AG04450 (cell line): ENCODE measurements around the gene DDX31. TPM values are rescaled to one million over a fixed set of nuclear protein-coding genes. Genes with fewer than 3 reads are reported as not detected.
"Not testable (repeated sequence)": the region's sequence is repeated elsewhere in the genome, so short reads cannot be mapped to it uniquely, and the experiment has no call there.

Source experiments
- CTCF ChIA-PET: fragments of 300-600, 350-600 bp; formaldehyde crosslinking; extraction: SDS; loops from one replicate; lab custom pipeline; 2022; ENCODE audit warnings: antibody characterized with exemption, inconsistent platforms; lab: Charles Lee
- POLR2A ChIA-PET: fragments of 350-600 bp; formaldehyde crosslinking; extraction: SDS; loops from one replicate; lab custom pipeline; 2021; ENCODE audit warnings: antibody characterized with exemption, inconsistent platforms; lab: Yijun Ruan, JAX
- DNase-seq: peaks from one replicate; pipeline ENCODE4 v3.0.0-alpha.2; 2011; ENCODE audit warnings: low read depth, low spot score
- H3K27ac ChIP-seq: one replicate; pipeline ENCODE4 v1.5.1; 2012; ENCODE audit warnings: low read depth, low read length, control low read depth
- H3K27me3 ChIP-seq: one replicate; pipeline ENCODE4 v1.6.0; 2012; ENCODE audit warnings: low read length; ENCODE audit not compliant: control insufficient read depth, insufficient read depth
- H3K4me3 ChIP-seq: 2 replicates; pipeline ENCODE4 v1.5.1; 2011; ENCODE audit warnings: mild to moderate bottlenecking, low read depth, low read length, control low read depth
- H3K9me3 ChIP-seq: 2 replicates; pipeline ENCODE4 v1.5.1; 2012; ENCODE audit warnings: low read length; ENCODE audit not compliant: control insufficient read depth, insufficient read depth
- CTCF ChIP-seq: IDR thresholded peaks from 2 replicates; pipeline ENCODE4 v1.5.1; 2011; ENCODE audit warnings: low read depth, low read length, control low read depth, inconsistent platforms
- polyA plus RNA-seq: library from polyadenylated mRNA; depleted of rRNA; stranded (reverse); fragments of >200 nt; gene quantifications from 2 replicates; pipeline ENCODE4 v1.2.3, GENCODE V29; 2011

Gene DDX31
- polyA plus RNA-seq, 1 experiment: 12.2 TPM

- Histone ChIP-seq H3K27me3 (peaks cover 2% of the 10 kb centered on the region), H3K9me3 (no peaks in the 10 kb centered on the region; the same call in 1 of the 2 replicates), H3K4me3 (no peak overlapping the region), H3K27ac (no peak overlapping the region)
- CTCF ChIA-PET: no interaction called here
- TF ChIP-seq CTCF: no peak
- POLR2A ChIA-PET: interaction anchor here (0.8 kb wide), 1 partner anchor 12 kb away, joined by 6 read pairs; no protein-coding TSS in a partner anchor
- no peak for DNase-seq
Measured at GRCh38 chr9:132711846-132712245, 42.1 kb upstream of the DDX31 start.

GRCh38 chr9:132711152-132711551 is 41.4 kb upstream of the DDX31 start:
- POLR2A ChIA-PET, H3K4me3 ChIP-seq, DNase-seq, H3K9me3 ChIP-seq, H3K27ac ChIP-seq, CTCF ChIA-PET, H3K27me3 ChIP-seq: not testable (repeated sequence)

- ChIA-PET CTCF (no interaction called here), POLR2A (no interaction called here)
- no peak for TF ChIP-seq CTCF
- Histone ChIP-seq H3K27me3 (peaks cover 7% of the 10 kb centered on the region), H3K4me3 (no peak overlapping the region), H3K27ac (no peak overlapping the region), H3K9me3 (no peaks in the 10 kb centered on the region; the same call in 1 of the 2 replicates)
- no peak for DNase-seq
Measured at GRCh38 chr9:132710333-132710732, 40.5 kb upstream of the DDX31 start.

GRCh38 chr9:132708769-132709430 is 39.1 kb upstream of the DDX31 start:
- DNase-seq: no peak
- ChIA-PET POLR2A (no interaction called here), CTCF (no interaction called here)
- no peak for TF ChIP-seq CTCF
- Histone ChIP-seq H3K4me3 (no peak overlapping the region), H3K9me3 (no peaks in the 10 kb centered on the region; the same call in 1 of the 2 replicates), H3K27ac (no peak overlapping the region), H3K27me3 (peaks cover 7% of the 10 kb centered on the region)

GRCh38 chr9:132708239-132708638 is 38.5 kb upstream of the DDX31 start:
- Histone ChIP-seq H3K27ac (no peak overlapping the region), H3K4me3 (no peak overlapping the region), H3K9me3 (no peaks in the 10 kb centered on the region; the same call in 1 of the 2 replicates), H3K27me3 (peaks cover 7% of the 10 kb centered on the region)
- TF ChIP-seq CTCF: no peak
- CTCF ChIA-PET: no interaction called here
- POLR2A ChIA-PET: no interaction called here
- DNase-seq: no peak
